HG03280 (cell line): ENCODE measurements around the gene ADGRG6.
A peak's percentile ranks its signal among the peaks of the same experiment; 100 is the strongest.

ENCODE experiments used
- ATAC-seq: cut with Tn5 transposase; IDR thresholded peaks from one replicate; pipeline ENCODE4 v1.9.1; 2021; ENCODE audit warnings: mild to moderate bottlenecking, moderate library complexity; ENCODE audit not compliant: unreplicated experiment

The ADGRG6 gene

GRCh38 chr6:142474531-142475289 lies 172.9 kb downstream of the ADGRG6 start:
- peak; percentile 46 for ATAC-seq

GRCh38 chr6:142476452-142476851 lies 174.6 kb downstream of the ADGRG6 start:
- no peak for ATAC-seq

- no peak for ATAC-seq
These were observed 176.3 kb downstream of the ADGRG6 start for GRCh38 chr6:142478117-142478516.

GRCh38 chr6:142481466-142481865 lies 179.7 kb downstream of the ADGRG6 start:
- no peak for ATAC-seq

- ATAC-seq = no peak
These were observed 180.4 kb downstream of the ADGRG6 start for GRCh38 chr6:142482249-142482648.

GRCh38 chr6:142482974-142483373 lies 181.2 kb downstream of the ADGRG6 start:
- no peak for ATAC-seq

- ATAC-seq = no peak
These were observed 183.4 kb downstream of the ADGRG6 start for GRCh38 chr6:142485256-142485655.

- ATAC-seq = no peak
These were observed 188.2 kb downstream of the ADGRG6 start for GRCh38 chr6:142489722-142490610.
